Measurements from ENCODE around the gene GLCE.
"Not testable (repeated sequence)": the region's sequence is repeated elsewhere in the genome, so short reads cannot be mapped to it uniquely, and the experiment has no call there.

The GLCE gene

DNA sequence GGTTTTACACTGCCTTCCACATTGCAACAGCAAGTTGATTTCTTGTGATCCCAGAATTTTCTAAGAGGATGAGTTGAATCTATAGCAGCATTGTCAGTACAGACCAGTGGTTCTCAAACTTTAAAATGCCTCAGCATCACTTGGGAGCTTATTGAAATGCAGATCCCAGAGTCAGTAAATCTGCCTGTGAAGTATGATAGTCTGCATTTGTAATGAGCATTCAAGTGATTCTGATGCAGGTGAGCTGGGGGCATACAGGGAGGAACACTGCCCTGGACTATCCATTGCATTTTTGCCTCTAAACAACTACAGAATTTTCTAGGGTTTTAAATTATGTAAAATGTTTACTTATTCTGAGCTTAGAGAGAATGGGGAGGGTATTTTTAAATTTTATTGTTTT, 110.8 kb downstream of the GLCE start:
- DNase-seq (ENCODE audit: low read depth in 2 of 2, low spot score in 1 of 2), result no peak

DNA sequence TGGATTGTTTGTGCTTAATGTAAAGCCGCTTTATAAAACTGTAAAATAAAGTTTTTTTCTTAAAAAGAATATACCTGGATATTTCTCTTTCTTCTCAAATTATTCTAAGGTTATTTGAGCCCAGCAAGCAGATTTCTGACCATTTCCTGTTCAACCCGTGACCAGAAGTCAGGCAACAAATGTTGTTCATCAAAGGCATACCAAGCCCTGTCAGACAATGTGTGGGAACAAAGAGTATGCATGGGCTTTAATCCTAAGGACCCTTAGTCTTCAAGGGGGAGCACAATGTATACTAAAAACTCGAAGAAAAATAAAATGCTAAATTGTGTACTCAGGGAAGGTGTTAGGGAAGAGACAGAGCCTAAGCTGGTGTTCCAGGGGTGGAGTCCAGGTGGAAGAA, 111.7 kb downstream of the GLCE start:
- no peak for DNase-seq (ENCODE audit: low read depth in 2 of 2, low spot score in 1 of 2)

DNA sequence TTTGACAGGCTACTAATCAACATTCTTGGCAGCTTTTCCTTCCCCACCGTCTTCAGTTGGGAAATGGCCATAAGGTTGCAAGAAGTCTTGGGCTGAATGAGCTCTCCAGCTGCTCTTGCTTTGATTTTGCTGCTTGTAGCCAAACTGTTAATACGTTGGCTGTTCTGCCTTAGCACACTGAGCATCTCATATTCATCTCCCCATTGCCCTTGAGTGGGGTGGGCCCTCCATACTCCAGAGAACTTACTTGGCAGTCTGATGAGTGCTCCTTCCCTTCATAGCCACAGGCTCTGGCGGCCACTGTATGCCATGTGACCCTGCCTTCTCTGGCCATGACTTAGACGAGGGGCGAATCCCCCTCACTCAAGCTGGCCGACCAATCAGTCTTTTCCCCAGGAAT, 112.5 kb downstream of the GLCE start:
- DNase-seq (ENCODE audit: low read depth in 2 of 2, low spot score in 1 of 2), result no peak

DNA sequence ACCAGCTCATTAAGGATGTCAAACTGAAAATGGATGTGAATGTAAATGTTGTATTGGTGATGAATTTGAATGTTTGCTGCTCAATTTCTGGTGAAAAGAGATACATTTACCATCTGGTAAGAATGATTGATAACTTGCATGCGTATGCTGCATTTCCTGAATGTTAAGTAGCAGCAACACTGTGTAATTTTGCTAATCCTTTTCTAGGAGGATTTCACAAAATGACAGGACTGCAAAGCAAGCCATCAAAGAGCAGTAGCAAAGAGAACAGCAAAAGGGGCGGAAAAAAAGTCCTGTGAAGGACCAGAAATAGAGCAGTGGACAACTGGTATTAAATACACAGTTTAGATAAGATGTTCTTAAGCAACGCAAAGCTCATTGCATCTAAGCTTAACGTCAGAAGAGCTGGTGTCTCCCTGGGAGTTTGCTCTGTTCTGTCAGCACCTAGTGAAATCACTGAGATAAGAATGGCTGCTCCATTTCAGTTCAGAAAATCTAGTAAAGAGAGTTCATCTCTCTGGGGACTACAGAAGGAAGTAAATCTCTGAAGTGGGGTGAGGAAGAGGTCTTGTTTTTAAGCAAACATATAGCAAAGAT, 114.7 kb downstream of the GLCE start:
- no peak for DNase-seq (ENCODE audit: low read depth in 2 of 2, low spot score in 1 of 2)

DNA sequence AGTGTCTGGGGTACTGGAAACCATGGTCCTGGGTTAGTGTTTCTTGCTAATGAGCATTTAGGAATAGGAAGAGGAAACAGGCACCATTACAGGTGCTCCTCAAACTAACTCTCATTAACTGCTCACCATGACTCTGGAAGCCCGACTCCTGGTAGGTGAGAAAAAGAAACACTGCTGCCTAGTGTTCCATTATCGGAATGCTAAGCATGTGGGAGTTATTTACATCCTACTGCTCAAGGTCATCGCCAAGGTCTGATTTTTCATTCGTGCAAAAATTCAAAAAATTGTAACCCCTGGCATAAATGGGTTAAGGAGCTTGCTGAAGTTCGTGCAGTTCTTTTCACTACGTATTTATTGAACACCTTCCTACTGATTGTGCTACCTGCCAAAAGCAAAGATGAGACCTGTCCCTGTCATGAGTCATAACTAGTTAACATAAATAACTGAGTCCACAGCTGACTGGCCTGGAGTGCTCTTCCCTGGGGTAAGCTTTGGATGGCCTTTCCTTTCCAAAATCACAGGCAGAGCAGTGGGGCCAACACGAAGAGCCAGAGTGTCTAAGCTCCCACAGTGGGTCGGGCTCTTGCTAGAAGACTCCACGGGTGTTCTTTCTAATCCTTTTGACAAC, 115.6 kb downstream of the GLCE start:
- no peak for DNase-seq (ENCODE audit: low read depth in 2 of 2, low spot score in 1 of 2)

DNA sequence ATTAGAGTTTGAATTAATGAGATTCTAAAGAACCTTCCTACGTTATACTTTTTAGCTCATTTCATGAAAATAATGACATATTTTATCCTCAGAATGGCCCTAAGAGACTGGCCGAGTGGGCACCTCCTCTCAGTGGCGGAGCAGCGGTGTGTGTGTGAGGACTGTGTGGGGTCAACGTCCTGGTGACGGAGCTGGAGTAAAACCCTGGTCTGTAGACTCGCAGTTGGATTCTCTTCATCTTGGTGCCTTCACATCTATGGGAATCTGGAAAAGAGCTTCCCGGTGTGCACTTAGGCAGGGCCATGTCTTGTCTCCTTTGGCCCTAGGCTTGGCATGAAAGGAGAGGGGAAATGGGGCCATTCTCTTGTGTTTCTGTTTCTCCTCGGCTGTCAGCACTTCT, 116.9 kb downstream of the GLCE start:
- DNase-seq (ENCODE audit: low read depth in 2 of 2, low spot score in 1 of 2), result no peak

DNA sequence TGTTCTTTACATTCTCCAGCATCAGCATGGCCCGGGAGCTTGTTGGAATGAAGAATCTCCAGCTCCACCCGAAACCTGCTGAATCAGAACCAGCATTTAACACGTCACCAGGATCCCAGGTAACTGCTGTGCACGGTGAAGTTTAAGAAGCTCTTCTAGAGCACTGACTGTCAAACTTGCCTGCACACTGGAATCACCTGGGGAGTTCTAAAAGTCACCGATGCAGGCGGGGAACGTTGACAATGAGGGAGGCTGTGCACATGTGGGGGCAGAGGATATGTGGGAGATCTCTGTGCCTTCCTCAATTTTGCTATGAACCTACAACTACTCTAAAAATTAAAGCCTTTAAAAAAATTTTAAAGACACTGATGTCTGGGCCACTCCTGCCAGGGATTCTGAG, 119.2 kb downstream of the GLCE start:
- DNase-seq (ENCODE audit: low read depth in 2 of 2, low spot score in 1 of 2), result no peak

DNA sequence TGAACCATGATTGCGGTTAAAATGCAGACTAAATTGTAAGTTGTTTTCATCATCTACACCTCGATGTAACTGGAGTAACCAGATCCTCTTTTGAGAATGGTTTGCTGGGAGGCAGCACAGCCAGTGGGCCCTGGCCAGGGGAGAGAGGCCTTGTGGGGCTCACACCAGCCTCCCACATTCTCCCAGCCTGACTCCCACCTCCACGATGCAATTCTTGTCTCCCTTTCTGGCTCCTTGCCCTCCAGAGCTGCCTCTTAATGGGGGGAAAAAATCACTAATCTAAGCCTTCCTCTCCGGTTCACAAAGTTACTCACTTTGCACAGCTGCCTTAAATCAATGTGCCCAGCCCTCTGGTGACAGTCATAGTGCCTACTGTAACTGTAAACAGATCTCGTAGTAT, 120.3 kb downstream of the GLCE start:
- no peak for DNase-seq (ENCODE audit: low read depth in 2 of 2, low spot score in 1 of 2)

DNA sequence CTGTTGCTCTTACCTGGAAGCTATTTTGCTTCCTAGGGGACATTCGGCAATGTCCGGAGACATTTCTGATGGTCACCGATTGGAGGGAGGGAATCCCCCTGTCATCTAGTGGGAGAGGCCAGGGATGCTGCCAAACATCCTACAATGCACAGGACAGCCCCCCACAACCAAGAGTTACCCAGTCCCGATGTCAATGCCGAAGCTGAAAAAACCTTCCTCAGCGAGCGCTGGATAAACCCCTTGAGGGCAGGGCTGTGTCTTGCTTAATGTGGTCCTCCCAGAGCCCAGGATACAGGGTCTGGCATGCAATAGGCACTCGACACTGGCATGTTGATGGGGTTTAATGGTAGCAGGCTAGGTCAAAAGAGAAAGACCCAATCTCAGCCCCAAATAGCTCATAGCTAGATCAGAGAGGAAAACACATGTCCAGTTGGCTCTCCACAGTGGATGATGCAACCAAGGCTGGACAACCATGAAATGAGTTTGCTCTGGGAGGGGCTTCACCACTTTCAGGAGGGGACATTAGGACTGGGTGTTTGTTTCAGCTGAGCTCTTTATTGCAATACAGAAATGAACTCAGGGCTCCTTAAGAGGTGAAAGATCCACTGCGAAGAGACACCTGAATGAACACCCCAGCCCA, 121.8 kb downstream of the GLCE start:
- DNase-seq (ENCODE audit: low read depth in 2 of 2, low spot score in 1 of 2), result no peak

DNA sequence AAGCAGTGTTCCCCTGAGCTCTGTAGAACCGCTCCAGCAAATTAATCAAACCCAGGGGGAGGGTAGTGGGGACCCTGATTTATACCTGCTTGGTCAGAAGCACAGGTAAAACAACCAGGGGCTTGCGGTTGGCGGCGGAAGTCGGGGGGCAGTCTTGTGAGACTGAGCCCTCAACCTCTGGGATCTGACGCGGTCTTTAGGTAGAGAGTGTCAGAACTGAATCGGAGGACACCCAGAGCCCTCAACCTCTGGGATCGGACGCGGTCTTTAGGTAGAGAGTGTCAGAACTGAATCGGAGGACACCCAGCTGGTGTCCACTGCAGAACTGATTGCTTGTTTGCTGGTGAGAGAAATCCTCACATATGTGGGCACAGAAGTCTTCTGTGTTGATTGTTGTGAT, 125.4 kb downstream of the GLCE start:
- DNase-seq (ENCODE audit: low read depth in 2 of 2, low spot score in 1 of 2), result no peak

DNA sequence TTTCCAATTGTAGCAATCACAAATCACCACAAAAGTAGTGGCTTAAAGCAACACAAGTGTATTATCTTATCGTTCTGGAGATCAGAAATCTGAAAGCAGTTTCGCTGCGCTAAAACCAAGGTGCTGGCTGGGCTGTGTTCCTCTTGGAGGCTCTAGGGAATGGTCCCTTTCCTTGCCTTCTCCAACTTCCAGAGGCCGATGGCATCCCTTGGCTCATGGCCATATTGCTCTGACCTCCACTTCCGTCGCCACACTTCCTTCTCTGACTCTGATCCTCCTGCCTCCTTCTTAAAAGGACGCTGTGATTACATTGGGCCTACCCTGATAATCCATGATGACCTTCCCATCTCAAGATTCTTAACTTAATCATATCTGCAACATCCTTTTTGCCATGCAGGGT, 127.6 kb downstream of the GLCE start:
- DNase-seq (ENCODE audit: low read depth in 2 of 2, low spot score in 1 of 2), result no peak

DNA sequence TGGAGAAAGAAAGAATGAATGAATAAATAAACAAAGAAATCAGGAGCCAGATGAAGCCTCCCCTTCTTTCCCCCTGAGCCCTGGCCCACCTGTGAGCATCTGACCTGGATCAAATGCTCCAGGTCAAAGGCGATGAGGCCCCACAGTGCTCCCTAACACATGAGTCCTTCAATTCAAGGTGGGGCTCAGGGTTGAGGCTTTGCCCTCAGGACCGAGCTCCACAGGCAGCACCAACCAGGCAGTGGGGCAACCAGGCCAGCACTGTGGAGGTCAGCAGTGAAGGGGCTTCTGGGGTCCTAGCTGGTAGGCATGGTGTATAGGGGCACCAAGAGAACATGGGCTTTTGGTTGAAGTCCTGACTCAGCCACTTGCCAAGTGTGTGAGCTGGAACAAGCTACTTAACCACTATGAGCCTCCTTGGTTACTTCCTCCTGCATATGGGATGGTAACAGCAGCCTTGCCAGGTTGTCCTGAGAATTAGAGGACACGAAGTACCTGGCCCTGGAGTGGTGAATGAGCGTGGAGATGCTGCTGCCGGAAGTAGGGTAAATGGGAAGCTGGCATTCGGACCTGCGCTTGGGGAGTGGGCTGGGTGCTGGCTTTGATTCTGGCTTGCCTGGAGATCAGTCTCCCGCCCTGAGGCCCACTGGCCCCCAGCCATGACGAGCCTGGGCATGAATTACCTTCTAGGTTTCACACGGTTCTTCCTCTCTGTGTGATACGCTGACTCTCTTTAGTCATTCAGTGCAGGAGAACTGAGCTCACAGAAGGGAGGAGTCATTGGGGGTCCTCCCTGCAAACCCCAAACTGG, 128.3 kb downstream of the GLCE start:
- no peak for DNase-seq (ENCODE audit: low read depth in 2 of 2, low spot score in 1 of 2)

DNA sequence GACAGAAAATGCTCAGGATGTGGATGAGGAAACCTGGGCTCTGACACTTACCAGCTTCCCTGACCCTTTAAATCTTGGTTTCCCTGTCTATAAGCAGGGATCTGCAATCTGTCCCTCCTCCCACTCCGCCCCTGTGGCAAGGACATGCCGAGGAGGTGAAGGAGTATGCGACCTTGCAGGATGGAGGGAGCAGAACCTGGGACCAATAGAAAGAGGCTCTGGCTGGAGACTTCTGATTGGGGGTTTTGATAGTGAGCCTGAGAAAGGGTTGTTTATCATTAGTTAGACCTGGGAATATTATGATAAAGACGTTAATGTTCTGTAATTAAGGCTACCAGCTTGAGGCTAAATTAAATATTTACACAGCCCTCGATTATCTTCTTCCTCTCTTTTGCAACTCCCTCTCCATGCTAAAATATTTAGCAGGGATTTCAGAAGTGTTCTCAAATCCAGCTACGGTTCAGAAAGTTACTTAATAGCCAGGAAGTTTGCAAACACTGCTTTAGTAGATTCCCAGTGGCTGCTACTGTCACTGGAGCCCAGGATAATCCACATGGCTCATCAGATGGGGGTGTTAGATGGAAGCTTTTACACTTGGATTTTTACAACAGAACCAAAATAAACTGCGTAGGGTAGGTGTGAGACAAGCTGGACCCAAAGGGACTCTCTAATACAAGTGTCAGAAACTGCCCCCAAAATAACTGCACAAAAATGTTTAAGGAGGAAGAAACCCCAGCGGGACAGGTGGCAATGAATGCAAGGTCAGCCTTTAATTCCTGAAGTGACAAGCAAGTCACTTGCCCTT, 129.1 kb downstream of the GLCE start:
- DNase-seq (ENCODE audit: low read depth in 2 of 2, low spot score in 1 of 2), result no peak

DNA sequence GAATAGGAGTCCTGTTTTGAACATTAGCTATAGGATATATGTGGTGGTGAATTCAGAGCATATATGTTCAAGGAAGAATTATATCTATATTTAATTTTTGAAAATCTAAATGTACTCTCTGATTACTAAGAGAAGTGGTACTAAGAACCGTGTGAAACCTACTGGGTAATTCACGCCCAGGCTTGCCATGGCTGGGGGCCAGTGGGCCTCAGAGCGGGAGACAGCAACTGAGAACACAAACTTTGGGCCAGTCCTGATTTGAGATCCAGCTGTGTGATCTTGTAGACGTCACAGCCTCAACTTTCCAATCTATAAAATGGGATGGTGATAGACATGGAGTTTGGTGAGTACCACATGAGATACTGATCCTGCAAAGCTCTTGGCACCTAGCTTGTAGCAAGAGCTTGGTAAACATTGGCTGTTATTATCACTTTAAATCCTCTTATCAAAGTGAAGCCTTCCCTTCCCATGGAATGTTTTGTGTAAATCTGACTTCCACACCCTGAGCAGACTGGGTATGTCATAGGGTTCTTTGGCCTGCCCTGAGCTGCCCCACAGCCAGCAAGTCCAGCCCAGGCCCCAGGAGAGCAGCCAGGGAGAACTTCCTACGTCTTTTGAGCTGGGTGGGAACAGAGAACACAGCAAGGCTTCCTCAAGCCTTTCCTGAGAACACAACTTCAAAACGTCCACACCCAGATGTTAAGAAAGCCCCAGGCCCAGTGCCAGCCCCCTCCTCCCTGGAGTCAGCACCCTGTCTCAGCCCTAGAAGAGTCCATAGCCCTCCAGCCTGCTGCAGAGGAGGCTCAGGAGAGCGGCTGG, 130.1 kb downstream of the GLCE start:
- no peak for DNase-seq (ENCODE audit: low read depth in 2 of 2, low spot score in 1 of 2)

DNA sequence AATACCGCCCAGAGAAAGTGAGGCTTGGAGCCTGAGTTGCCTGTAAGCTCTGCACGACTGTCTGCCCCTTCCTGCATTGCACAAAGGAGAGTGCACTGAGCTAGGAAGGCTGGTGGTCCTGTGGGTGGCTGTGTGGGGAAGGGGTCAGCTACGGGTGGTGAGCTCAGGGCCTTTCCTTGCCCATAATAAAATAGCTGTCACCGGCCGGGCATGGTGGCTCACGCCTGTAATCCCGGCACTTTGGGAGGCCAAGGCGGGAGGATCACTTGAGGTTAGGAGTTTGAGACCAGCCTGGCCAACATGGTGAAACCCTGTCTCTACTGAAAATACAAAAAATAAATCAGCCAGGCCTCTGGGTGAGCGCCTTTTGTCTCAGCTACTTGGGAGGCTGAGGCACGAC, 131.2 kb downstream of the GLCE start:
- DNase-seq (ENCODE audit: low read depth in 2 of 2, low spot score in 1 of 2), result not testable (repeated sequence)

DNA sequence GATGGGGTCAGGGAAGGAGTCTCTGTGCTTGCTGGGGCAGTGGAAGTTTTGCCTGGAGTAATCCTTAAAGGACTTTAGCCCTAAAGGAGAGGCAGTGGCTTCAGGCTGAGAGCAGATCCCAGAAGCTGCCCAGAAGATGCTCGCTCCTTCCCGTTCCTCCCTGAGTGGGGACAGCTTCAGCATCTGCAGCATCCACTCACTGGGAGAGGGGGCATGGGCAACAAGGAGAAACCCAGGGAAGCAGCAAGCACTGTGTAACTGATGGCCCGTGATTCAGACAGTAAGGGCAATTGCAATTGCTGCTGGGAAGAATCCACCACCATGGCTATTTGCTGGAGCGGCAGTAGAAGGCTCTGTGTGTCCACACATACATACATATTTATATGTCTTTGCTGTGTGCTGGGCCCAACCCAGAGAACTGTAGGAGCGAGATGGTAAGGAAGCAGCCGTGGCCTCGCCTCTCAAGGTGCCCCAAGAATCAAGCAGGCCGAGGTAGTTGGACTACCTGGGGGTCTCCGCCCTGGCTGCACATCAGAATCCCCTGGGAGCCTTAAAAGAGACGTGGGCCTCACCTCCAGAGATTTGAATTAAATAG, 132.5 kb downstream of the GLCE start:
- DNase-seq (ENCODE audit: low read depth in 2 of 2, low spot score in 1 of 2), result no peak

DNA sequence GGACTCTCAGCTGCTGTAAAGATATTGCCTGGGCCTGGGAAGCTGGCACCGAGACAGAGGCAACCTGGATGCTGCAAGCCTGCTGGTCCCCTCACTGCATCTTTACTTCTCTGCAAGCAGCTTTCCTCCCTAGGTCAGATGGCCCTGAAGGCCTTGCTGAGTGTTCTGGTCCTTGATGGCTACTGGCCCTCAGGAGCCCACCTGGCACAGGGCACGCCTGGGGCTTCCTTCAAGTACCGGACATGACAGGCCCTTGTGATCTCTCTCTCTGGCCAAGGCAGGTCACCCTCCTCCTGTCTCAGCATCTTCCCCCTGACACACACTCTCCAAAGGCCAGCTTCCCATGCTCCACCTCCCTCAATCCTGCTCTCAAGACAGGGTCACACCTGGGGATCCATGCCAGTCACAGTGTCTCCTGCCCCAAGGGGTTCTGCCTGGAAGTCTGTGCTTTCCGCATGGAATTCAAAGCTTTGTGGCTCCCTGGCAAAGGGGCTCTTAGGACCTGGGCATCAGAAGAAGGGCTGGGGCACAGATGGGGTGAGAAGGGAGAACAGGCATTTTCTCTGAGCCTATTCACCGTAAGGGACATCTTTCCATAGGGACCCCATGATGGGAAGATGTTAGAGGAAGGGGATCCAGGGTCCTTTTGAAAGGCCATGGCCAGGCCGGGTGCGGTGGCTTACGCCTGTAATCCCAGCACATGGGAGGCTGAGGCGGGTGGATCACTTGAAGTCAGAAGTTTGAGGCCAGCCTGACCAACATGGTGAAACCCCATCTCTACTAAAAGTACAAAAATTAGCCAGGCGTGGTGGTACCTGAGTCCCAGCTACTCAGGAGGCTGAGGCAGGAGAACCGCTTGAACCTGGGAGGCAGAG, 133.5 kb downstream of the GLCE start:
- no peak for DNase-seq (ENCODE audit: low read depth in 2 of 2, low spot score in 1 of 2)

DNA sequence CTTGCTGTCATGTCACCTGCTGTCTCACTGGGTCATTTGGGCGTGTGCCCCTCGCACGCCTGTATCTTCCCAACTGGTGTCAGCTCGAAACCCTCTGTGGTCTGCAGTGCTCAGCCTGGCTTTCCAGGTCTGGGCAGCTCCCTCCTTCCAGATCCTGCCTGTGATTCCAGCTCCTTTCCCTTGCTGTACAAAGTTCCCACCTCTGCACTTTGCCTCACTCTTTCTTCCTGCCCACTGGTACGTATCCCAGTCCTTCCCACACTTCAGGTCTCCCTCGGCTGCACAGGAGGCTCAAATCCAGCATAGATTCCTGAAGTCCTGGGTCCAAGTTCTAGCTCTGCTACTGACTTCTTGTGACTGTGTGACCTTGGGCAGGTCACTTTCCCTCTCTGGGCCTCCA, 136.2 kb downstream of the GLCE start:
- DNase-seq (ENCODE audit: low read depth in 2 of 2, low spot score in 1 of 2), result no peak
